Mucosa of descending colon (tissue), 3 donors: ENCODE measurements around the gene DGCR6L. TPM values are rescaled to one million over a fixed set of nuclear protein-coding genes. Genes with fewer than 3 reads are reported as not detected.
"Not testable (repeated sequence)": the region's sequence is repeated elsewhere in the genome, so short reads cannot be mapped to it uniquely, and the experiment has no call there.

Experiments used
- ATAC-seq: fragments of 200-7000 bp; cut with Tn5 transposase; one replicate; pipeline ENCODE4 v1.9.1; 2020; ENCODE audit warnings: mild to moderate bottlenecking, moderate library complexity
- DNase-seq, 3 donors: peaks; one replicate each; pipeline ENCODE4 v3.0.0-alpha.2; 2020
- H3K36me3 ChIP-seq: fragments of 200-600 bp; one replicate; pipeline ENCODE4 v1.8.0; 2021; ENCODE audit warnings: low read depth, mild to moderate bottlenecking
- H3K4me1 ChIP-seq: fragments of 200-600 bp; one replicate; pipeline ENCODE4 v1.8.0; 2021; ENCODE audit warnings: low read depth, mild to moderate bottlenecking
- H3K4me3 ChIP-seq: fragments of 200-600 bp; one replicate; pipeline ENCODE4 v1.8.0; 2021; ENCODE audit warnings: mild to moderate bottlenecking
- H3K9me3 ChIP-seq: fragments of 200-600 bp; one replicate; pipeline ENCODE4 v1.8.0; 2021; ENCODE audit warnings: mild to moderate bottlenecking
- CTCF ChIP-seq: fragments of 200-600 bp; IDR thresholded peaks from one replicate; pipeline ENCODE4 v1.8.0; 2022; ENCODE audit warnings: antibody characterized with exemption, mild to moderate bottlenecking
- intact Hi-C, 2 donors: fragments of 100-400 bp; cut with DNase I in 1 of 2; cut with micrococcal nuclease in 1 of 2; formaldehyde crosslinking; loops; one replicate each; pipeline versions ENCODE4 v1.11.0 to v1.11.1; 2022; cut with DNase I, micrococcal nuclease
- total RNA-seq, 3 donors: library from RNA; stranded (reverse); fragmentation: NEBNext Ultra II Directional in 2 of 3; extraction: Animal tissue kit (Norgen Biotek cat#: 25700) in 2 of 3; gene quantifications; one replicate each; pipeline versions ENCODE4 v1.2.1 to v1.2.4, GENCODE V29; 2021 to 2023
- donor health status: DM: no; HTN: no; CAD: no; lungs with moderate emphysema.
- donor health status: DM: no; HTN: no; CAD: no.
- donor health status: DM: no; HTN: yes; CAD: no.

DGCR6L gene
- total RNA-seq, 3 donors from 2014 or later = 24.8 to 33.9 (median 27.5) TPM

GRCh38 chr22:20315337-20316216, 4.3 kb downstream of the DGCR6L start:
- H3K36me3 ChIP-seq = no peaks in the 10 kb centered on the region
- ATAC-seq (no peak), DNase-seq (no peak)
- H3K4me1 ChIP-seq = no peaks in the 10 kb centered on the region
- no peaks in the 10 kb centered on the region for H3K9me3 ChIP-seq
- intact Hi-C loops = no loop called here
- H3K4me3 ChIP-seq = no peak overlapping the region
- no peak for TF ChIP-seq CTCF

GRCh38 chr22:20314741-20315336, 5.0 kb downstream of the DGCR6L start:
- H3K36me3 ChIP-seq, H3K4me1 ChIP-seq, ATAC-seq, intact Hi-C loops, DNase-seq, H3K9me3 ChIP-seq, H3K4me3 ChIP-seq: not testable (repeated sequence)

GRCh38 chr22:20314206-20314605, 5.7 kb downstream of the DGCR6L start:
- intact Hi-C loops, H3K4me1 ChIP-seq, H3K9me3 ChIP-seq, ATAC-seq, H3K36me3 ChIP-seq, DNase-seq, H3K4me3 ChIP-seq: not testable (repeated sequence)

GRCh38 chr22:20313306-20314077, 6.4 kb downstream of the DGCR6L start:
- peak in 1 of 3 donors; percentile 27 for DNase-seq
- H3K9me3 ChIP-seq, H3K4me3 ChIP-seq, intact Hi-C loops, H3K4me1 ChIP-seq, H3K36me3 ChIP-seq: not testable (repeated sequence)
- ATAC-seq = peak; percentile 40

GRCh38 chr22:20312396-20313191, 7.3 kb downstream of the DGCR6L start:
- ATAC-seq (peak; percentile 4), DNase-seq (peak in 1 of 3 donors; percentile 27)
- no peaks in the 10 kb centered on the region for H3K36me3 ChIP-seq
- no peak overlapping the region for H3K4me3 ChIP-seq
- no peaks in the 10 kb centered on the region for H3K9me3 ChIP-seq
- intact Hi-C loops = no loop called here
- no peaks in the 10 kb centered on the region for H3K4me1 ChIP-seq
- TF ChIP-seq CTCF = no peak

GRCh38 chr22:20311249-20312062, 8.4 kb downstream of the DGCR6L start:
- ATAC-seq, H3K4me3 ChIP-seq, H3K4me1 ChIP-seq, intact Hi-C loops, H3K9me3 ChIP-seq, H3K36me3 ChIP-seq: not testable (repeated sequence)
- peak in 1 of 3 donors; percentile 32 for DNase-seq

GRCh38 chr22:20310773-20311172, 9.1 kb downstream of the DGCR6L start:
- ATAC-seq, H3K4me1 ChIP-seq, H3K4me3 ChIP-seq, intact Hi-C loops, H3K9me3 ChIP-seq, H3K36me3 ChIP-seq: not testable (repeated sequence)
- peak in 1 of 3 donors; percentile 27 for DNase-seq

- ATAC-seq, H3K9me3 ChIP-seq, H3K36me3 ChIP-seq, DNase-seq, intact Hi-C loops, H3K4me3 ChIP-seq, H3K4me1 ChIP-seq: not testable (repeated sequence)
These were observed 9.7 kb downstream of the DGCR6L start for GRCh38 chr22:20310180-20310579.

GRCh38 chr22:20308806-20309650, 10.8 kb downstream of the DGCR6L start:
- H3K9me3 ChIP-seq, ATAC-seq, H3K4me1 ChIP-seq, intact Hi-C loops, H3K4me3 ChIP-seq, H3K36me3 ChIP-seq: not testable (repeated sequence)
- DNase-seq = peak in 2 of 3 donors; percentile 3 to 23
